Measurements from ENCODE around the gene FAM107B.

DNA sequence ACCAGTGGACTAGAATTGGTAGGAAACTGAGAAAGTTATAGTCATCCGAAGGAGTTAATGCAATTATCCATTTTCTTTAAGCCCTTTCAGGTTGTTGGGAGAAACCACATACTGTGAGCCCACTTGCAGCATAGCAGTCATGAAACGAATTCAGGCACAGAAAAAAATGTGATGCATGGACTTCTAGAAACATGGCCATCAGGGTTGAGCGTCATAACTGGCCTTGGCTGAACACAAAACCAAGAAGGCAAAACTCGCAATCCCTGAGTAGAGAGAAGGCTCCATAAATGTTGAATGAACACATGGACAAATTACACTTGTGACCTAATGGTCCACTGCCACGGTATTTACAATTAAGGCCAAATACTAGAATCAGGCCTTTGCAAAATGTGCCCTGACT, 121.9 kb downstream of the FAM107B start:
- TF ChIP-seq, protein P1, sequence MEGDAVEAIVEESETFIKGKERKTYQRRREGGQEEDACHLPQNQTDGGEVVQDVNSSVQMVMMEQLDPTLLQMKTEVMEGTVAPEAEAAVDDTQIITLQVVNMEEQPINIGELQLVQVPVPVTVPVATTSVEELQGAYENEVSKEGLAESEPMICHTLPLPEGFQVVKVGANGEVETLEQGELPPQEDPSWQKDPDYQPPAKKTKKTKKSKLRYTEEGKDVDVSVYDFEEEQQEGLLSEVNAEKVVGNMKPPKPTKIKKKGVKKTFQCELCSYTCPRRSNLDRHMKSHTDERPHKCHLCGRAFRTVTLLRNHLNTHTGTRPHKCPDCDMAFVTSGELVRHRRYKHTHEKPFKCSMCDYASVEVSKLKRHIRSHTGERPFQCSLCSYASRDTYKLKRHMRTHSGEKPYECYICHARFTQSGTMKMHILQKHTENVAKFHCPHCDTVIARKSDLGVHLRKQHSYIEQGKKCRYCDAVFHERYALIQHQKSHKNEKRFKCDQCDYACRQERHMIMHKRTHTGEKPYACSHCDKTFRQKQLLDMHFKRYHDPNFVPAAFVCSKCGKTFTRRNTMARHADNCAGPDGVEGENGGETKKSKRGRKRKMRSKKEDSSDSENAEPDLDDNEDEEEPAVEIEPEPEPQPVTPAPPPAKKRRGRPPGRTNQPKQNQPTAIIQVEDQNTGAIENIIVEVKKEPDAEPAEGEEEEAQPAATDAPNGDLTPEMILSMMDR (IDR thresholded peaks at IDR 0.05) = no peak
- no peak for TF ChIP-seq POLR2A (IDR thresholded peaks at IDR 0.05)
- no peak for TF ChIP-seq EP300 (IDR thresholded peaks at IDR 0.05)
